Hepatocyte (in vitro differentiated cells): ENCODE results near the gene UTP25.

Source experiments
- CTCF ChIP-seq: fragments of 200-600 bp; sonication (generic); IDR thresholded peaks from 2 replicates; pipeline ENCODE4 v1.5.1; 2016; ENCODE audit warnings: antibody characterized with exemption, mild to moderate bottlenecking; ENCODE audit not compliant: poor library complexity
- EZH2 ChIP-seq: fragments of 200-600 bp; sonication (generic); IDR thresholded peaks from 2 replicates; pipeline ENCODE4 v1.6.1; 2016; ENCODE audit warnings: antibody characterized with exemption, mild to moderate bottlenecking, borderline replicate concordance
- EZH2phosphoT487 ChIP-seq: fragments of 200-600 bp; sonication (generic); IDR thresholded peaks from one replicate; pipeline ENCODE4 v1.6.1; 2018; ENCODE audit warnings: antibody characterized with exemption, mild to moderate bottlenecking, low read depth, moderate library complexity; ENCODE audit not compliant: unreplicated experiment, severe bottlenecking

- TF ChIP-seq CTCF (peak; percentile 6), EZH2 (no peak), EZH2phosphoT487 (no peak)
These were observed 58.4 kb downstream of the UTP25 start for GRCh38 chr1:209886219-209886536.
